Osteoblast (primary cell): Measurements from ENCODE around the gene SOX13. TPM values are rescaled to one million over a fixed set of nuclear protein-coding genes. Genes with fewer than 3 reads are reported as not detected.
A peak's percentile ranks its signal among the peaks of the same experiment; 100 is the strongest.

Experiments used
- DNase-seq: peaks from one replicate; pipeline ENCODE4 v3.0.0; 2011; ENCODE audit warnings: low spot score, mixed read lengths; ENCODE audit not compliant: insufficient read length; ENCODE audit errors: missing footprints
- H2AFZ ChIP-seq: 2 replicates; pipeline ENCODE4 v1.6.0; 2011; ENCODE audit warnings: mild to moderate bottlenecking, low read length
- H3K27ac ChIP-seq: 2 replicates; pipeline ENCODE4 v1.5.1; 2011; ENCODE audit warnings: mild to moderate bottlenecking, low read depth, low read length, moderate library complexity
- H3K27me3 ChIP-seq: 2 replicates; pipeline ENCODE4 v1.6.0; 2012; ENCODE audit warnings: mild to moderate bottlenecking, control low read depth, inconsistent platforms, low read length, moderate library complexity; ENCODE audit not compliant: insufficient read depth
- H3K36me3 ChIP-seq: 2 replicates; pipeline ENCODE4 v1.5.1; 2011; ENCODE audit warnings: mild to moderate bottlenecking, low read length, control low read depth, moderate library complexity; ENCODE audit not compliant: insufficient read depth
- H3K4me1 ChIP-seq: 2 replicates; pipeline ENCODE4 v1.5.1; 2011; ENCODE audit warnings: mild to moderate bottlenecking, low read length, control low read depth, moderate library complexity; ENCODE audit not compliant: insufficient read depth
- H3K4me2 ChIP-seq: 2 replicates; pipeline ENCODE4 v1.6.0; 2011; ENCODE audit warnings: mild to moderate bottlenecking, low read length; ENCODE audit not compliant: insufficient read depth
- H3K4me3 ChIP-seq: fragments of 200-600 bp; sonication (generic); 3 replicates; pipeline ENCODE4 v1.5.1; 2012; ENCODE audit warnings: mild to moderate bottlenecking, low read length, inconsistent platforms; ENCODE audit not compliant: insufficient read depth
- H3K79me2 ChIP-seq: 2 replicates; pipeline ENCODE4 v1.6.0; 2012; ENCODE audit warnings: mild to moderate bottlenecking, low read length, control low read depth, inconsistent platforms; ENCODE audit not compliant: insufficient read depth
- H3K9me3 ChIP-seq: 2 replicates; pipeline ENCODE4 v1.5.1; 2011; ENCODE audit warnings: low read depth, low read length, control low read depth
- H4K20me1 ChIP-seq: 2 replicates; pipeline ENCODE4 v1.6.0; 2012; ENCODE audit warnings: mild to moderate bottlenecking, low read length, control low read depth; ENCODE audit not compliant: insufficient read depth
- CTCF ChIP-seq: IDR thresholded peaks from 2 replicates; pipeline ENCODE4 v1.5.1; 2011; ENCODE audit warnings: mild to moderate bottlenecking, low read depth, low read length, moderate library complexity; ENCODE audit errors: extremely low read depth
- total RNA-seq: library from RNA; depleted of rRNA; stranded (reverse); fragments of >200 nt; gene quantifications from 2 replicates; pipeline ENCODE4 v1.2.3, GENCODE V29; 2012

The SOX13 gene
- total RNA-seq, 1 donor, result 9.0 TPM

DNA sequence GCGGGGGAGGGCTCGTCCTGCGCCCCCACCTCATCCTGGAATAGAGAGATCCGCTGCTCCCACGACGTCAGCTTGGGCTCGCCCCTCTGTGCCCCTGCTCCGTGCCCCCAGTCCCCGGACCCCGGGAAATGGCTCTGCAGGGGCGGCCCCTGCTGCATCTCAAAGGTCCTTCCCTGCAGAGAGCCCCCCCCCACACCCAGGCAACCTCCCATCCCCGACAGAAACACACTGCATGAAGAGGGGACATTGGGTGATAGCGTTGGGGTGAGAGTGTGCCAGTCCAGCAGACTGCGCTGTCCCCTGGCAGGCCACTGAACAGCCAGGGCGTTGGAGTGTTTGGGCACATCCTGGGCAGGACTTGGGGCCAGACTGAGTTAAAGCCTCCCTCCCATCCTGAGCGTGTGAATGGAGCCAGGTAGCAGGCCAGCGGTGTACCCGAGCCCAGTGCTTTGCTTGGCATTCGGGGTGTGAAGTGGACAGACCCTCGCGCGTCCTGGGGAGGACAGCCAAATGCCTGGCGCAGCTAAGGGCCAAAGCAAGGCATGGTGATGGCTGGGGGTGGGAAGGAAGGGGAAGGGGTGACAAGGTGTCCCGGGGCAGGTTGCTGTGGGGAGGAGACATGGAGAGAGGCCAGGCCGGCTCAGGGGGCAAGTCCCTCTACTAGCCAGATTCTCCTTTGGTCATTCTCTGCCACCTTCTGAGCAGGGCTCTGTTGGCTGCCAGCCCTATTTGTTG lies 79.6 kb downstream of the SOX13 start:
- TF ChIP-seq CTCF, result no peak
- Histone ChIP-seq H4K20me1 (no peaks in the 10 kb centered on the region), H2AFZ (no peak overlapping the region), H3K4me3 (peak overlapping the region; percentile 66), H3K79me2 (no peaks in the 10 kb centered on the region), H3K4me1 (no peaks in the 10 kb centered on the region), H3K27ac (no peak overlapping the region), H3K9me3 (no peaks in the 10 kb centered on the region), H3K36me3 (no peaks in the 10 kb centered on the region), H3K27me3 (peaks cover 36% of the 10 kb centered on the region), H3K4me2 (peak overlapping the region; percentile 66)
- DNase-seq, result peak; percentile 83

DNA sequence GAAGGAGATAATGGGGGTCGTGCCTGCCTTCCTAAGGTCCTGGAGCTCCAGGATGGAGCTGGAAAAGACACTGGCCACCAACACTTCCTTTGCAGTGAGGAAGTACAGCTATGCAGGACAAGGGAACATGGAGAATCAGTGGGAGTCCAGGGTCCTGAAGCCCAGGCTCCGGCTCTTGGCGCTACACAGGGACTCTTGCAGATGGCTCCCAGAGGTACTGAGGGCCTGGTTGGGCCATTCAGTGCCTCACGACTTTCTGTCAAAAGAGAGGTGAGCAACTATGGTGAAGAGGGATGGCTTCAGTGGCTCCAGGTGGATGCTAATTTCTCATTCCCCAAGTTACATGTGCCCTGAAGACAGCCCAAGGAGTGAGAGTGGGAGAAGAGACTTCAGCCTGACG lies 80.8 kb downstream of the SOX13 start:
- no peaks in the 10 kb centered on the region for H4K20me1 ChIP-seq
- H3K4me2 ChIP-seq, result no peak overlapping the region
- no peak overlapping the region for H3K4me3 ChIP-seq
- no peaks in the 10 kb centered on the region for H3K79me2 ChIP-seq
- H3K27me3 ChIP-seq, result peaks cover 36% of the 10 kb centered on the region
- H3K4me1 ChIP-seq, result no peaks in the 10 kb centered on the region
- no peak overlapping the region for H2AFZ ChIP-seq
- no peaks in the 10 kb centered on the region for H3K36me3 ChIP-seq
- H3K27ac ChIP-seq, result no peak overlapping the region
- no peaks in the 10 kb centered on the region for H3K9me3 ChIP-seq
- DNase-seq, result peak; percentile 80
- TF ChIP-seq CTCF, result no peak

DNA sequence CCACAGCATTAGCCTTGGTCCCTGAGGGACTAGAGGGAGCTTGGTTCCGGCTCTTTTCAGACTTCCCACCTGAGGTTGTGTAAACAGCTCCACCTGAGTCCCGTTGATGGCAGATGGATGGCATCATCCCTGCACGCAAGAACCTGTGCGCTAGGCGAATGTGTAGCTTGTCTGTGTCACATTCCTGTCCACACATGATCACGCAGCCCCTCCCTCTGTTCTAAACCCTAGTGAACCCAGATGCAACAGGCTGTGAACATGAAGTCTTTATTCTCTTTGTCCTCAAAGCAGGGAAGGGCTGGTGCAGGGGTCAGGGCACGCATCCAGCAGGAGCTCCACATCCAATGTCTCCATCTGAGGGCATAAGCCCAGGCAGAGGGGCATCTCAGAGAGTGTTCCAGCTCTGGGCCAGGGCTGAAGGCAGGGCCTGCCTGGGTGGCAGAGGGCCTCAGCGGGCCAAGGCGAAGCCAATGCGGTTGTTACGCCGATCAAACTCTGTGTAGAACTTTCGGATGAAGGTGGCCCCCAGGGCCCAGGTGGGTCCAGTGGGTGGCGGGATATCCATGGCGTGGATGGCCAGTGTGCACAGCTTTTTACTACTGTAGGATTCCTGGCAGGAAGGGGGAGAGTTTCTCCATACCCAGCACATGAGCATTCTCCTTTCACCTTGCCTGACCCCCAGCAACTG lies 81.8 kb downstream of the SOX13 start:
- Histone ChIP-seq H3K4me3 (no peak overlapping the region), H3K36me3 (no peaks in the 10 kb centered on the region), H3K4me1 (no peaks in the 10 kb centered on the region), H2AFZ (no peak overlapping the region), H3K9me3 (no peaks in the 10 kb centered on the region), H4K20me1 (no peaks in the 10 kb centered on the region), H3K4me2 (no peak overlapping the region), H3K27ac (no peak overlapping the region), H3K27me3 (peaks cover 36% of the 10 kb centered on the region), H3K79me2 (no peaks in the 10 kb centered on the region)
- TF ChIP-seq CTCF, result no peak
- DNase-seq, result peak; percentile 45

- no peaks in the 10 kb centered on the region for H3K4me1 ChIP-seq
- no peaks in the 10 kb centered on the region for H3K79me2 ChIP-seq
- no peak overlapping the region for H3K4me2 ChIP-seq
- no peaks in the 10 kb centered on the region for H3K9me3 ChIP-seq
- no peaks in the 10 kb centered on the region for H3K36me3 ChIP-seq
- no peak overlapping the region for H2AFZ ChIP-seq
- H4K20me1 ChIP-seq, result no peaks in the 10 kb centered on the region
- H3K27ac ChIP-seq, result no peak overlapping the region
- no peak for TF ChIP-seq CTCF
- H3K27me3 ChIP-seq, result peaks cover 32% of the 10 kb centered on the region
- H3K4me3 ChIP-seq, result no peak overlapping the region
- no peak for DNase-seq
Observed at GRCh38 chr1:204155881-204156280, 83.0 kb downstream of the SOX13 start.
